ENCODE results near the gene PLA2G4B. TPM values are rescaled to one million over a fixed set of nuclear protein-coding genes. Genes with fewer than 3 reads are reported as not detected.

PLA2G4B gene
- total and polyA plus RNA-seq, 9 of the 15 experiments (the other 6 are each of a cell fraction or from before 2014, with no cell fraction given): 0.07 to 6.1 (median 2.8) TPM

DNA sequence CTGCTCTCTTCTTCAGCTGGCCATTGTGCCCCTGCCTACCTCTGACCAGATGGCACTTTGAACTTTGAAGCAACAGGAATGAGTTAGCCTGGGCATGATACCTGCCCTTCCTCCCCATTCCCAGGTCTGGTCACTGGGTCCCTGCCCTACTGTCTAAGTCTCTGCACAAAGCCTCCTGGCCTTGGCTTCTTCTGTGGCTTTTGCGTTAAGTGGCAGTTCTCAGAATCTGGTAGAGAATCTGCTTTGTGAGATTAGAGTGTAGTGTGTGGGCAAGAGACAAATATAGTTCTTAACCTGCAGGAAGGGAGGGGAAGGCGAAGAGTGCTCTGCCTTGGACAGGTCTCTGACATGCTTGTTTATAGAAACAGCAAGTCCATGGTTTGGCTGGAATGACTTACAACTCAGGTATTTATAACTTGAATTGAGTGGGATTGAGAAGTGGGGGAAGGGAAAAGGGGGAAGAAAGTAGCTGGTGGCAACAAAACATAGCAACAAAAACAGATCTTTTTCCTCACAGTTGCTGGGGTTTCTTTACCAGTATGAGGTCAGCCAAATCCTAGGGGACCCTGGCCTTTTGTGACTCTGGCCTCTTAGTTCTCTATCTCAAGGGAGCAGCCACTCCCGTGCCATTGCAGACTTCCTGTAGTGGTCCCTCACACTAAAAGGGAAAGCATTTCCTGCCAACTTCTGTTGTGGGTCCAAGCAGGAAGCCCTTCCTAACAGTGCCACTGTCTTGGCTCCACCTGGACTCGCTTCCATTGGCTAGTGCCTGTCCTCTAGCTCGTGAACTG, 47.7 kb upstream of the PLA2G4B start (continued):
- peak; percentile 86 for TF ChIP-seq TEAD4 (IDR thresholded peaks at IDR 0.05; ENCODE audit: low read length)
- TF ChIP-seq TEAD4 (CRISPR knock-in tag; IDR thresholded peaks at IDR 0.05; ENCODE audit: borderline replicate concordance): no peak
- TF ChIP-seq ZNF507 (tag; conservative IDR thresholded peaks at IDR 0.05): no peak
- no peak for TF ChIP-seq PTBP1 (IDR thresholded peaks at IDR 0.05; ENCODE audit: low read depth, low read length)
- no peak for TF ChIP-seq FOXK1 (CRISPR knock-in tag; IDR thresholded peaks at IDR 0.05; ENCODE audit: borderline replicate concordance)
- TF ChIP-seq EWSR1 (IDR thresholded peaks at IDR 0.05; ENCODE audit: borderline replicate concordance, low read depth, partially characterized antibody): no peak
- TF ChIP-seq HEY1 (CRISPR knock-in tag; IDR thresholded peaks at IDR 0.05; ENCODE audit: borderline replicate concordance): no peak
- TF ChIP-seq, protein P1, sequence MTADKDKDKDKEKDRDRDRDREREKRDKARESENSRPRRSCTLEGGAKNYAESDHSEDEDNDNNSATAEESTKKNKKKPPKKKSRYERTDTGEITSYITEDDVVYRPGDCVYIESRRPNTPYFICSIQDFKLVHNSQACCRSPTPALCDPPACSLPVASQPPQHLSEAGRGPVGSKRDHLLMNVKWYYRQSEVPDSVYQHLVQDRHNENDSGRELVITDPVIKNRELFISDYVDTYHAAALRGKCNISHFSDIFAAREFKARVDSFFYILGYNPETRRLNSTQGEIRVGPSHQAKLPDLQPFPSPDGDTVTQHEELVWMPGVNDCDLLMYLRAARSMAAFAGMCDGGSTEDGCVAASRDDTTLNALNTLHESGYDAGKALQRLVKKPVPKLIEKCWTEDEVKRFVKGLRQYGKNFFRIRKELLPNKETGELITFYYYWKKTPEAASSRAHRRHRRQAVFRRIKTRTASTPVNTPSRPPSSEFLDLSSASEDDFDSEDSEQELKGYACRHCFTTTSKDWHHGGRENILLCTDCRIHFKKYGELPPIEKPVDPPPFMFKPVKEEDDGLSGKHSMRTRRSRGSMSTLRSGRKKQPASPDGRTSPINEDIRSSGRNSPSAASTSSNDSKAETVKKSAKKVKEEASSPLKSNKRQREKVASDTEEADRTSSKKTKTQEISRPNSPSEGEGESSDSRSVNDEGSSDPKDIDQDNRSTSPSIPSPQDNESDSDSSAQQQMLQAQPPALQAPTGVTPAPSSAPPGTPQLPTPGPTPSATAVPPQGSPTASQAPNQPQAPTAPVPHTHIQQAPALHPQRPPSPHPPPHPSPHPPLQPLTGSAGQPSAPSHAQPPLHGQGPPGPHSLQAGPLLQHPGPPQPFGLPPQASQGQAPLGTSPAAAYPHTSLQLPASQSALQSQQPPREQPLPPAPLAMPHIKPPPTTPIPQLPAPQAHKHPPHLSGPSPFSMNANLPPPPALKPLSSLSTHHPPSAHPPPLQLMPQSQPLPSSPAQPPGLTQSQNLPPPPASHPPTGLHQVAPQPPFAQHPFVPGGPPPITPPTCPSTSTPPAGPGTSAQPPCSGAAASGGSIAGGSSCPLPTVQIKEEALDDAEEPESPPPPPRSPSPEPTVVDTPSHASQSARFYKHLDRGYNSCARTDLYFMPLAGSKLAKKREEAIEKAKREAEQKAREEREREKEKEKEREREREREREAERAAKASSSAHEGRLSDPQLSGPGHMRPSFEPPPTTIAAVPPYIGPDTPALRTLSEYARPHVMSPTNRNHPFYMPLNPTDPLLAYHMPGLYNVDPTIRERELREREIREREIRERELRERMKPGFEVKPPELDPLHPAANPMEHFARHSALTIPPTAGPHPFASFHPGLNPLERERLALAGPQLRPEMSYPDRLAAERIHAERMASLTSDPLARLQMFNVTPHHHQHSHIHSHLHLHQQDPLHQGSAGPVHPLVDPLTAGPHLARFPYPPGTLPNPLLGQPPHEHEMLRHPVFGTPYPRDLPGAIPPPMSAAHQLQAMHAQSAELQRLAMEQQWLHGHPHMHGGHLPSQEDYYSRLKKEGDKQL (CRISPR knock-in tag; IDR thresholded peaks at IDR 0.05; ENCODE audit: borderline replicate concordance): no peak
- TF ChIP-seq MTA2 (IDR thresholded peaks at IDR 0.05; ENCODE audit: low read depth): 0 out of 2 replicates have a peak, but pooled peaks have one; percentile 15
- no peak for TF ChIP-seq HNRNPL (IDR thresholded peaks at IDR 0.05; ENCODE audit: low read depth, low read length)
- TF ChIP-seq BHLHE40 (IDR thresholded peaks at IDR 0.05; ENCODE audit: low read length): peak; percentile 43; the same call in 1 of the 2 replicates
- no peak for TF ChIP-seq ARNT (IDR thresholded peaks at IDR 0.05)
- TF ChIP-seq GABPB1 (CRISPR knock-in tag; IDR thresholded peaks at IDR 0.05): 0 out of 2 replicates have a peak, but pooled peaks have one; percentile 21
- 0 out of 2 replicates have a peak, but pooled peaks have one; percentile 15 for TF ChIP-seq ZBTB7A (IDR thresholded peaks at IDR 0.05; ENCODE audit: borderline replicate concordance, control insufficient read depth, low read depth, low read length)
- TF ChIP-seq, protein P2, sequence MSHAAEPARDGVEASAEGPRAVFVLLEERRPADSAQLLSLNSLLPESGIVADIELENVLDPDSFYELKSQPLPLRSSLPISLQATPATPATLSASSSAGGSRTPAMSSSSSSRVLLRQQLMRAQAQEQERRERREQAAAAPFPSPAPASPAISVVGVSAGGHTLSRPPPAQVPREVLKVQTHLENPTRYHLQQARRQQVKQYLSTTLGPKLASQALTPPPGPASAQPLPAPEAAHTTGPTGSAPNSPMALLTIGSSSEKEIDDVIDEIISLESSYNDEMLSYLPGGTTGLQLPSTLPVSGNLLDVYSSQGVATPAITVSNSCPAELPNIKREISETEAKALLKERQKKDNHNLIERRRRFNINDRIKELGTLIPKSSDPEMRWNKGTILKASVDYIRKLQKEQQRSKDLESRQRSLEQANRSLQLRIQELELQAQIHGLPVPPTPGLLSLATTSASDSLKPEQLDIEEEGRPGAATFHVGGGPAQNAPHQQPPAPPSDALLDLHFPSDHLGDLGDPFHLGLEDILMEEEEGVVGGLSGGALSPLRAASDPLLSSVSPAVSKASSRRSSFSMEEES (CRISPR knock-in tag; IDR thresholded peaks at IDR 0.05): no peak
- TF ChIP-seq MYNN (IDR thresholded peaks at IDR 0.05): 0 out of 2 replicates have a peak, but pooled peaks have one; percentile 37
- TF ChIP-seq MYNN (CRISPR knock-in tag; IDR thresholded peaks at IDR 0.05): no peak
- TF ChIP-seq KLF16 (IDR thresholded peaks at IDR 0.05): 0 out of 2 replicates have a peak, but pooled peaks have one; percentile 35
- peak; percentile 9; the same call in 1 of the 2 replicates for TF ChIP-seq CREM (IDR thresholded peaks at IDR 0.05; ENCODE audit: low read depth)
- no peak for TF ChIP-seq DIDO1 (tag; IDR thresholded peaks at IDR 0.05; ENCODE audit: low read depth)
- no peak for TF ChIP-seq NR1H2 (CRISPR knock-in tag; IDR thresholded peaks at IDR 0.05)

Measured in K562 (cell line).